Measurements from ENCODE around the gene MIOX. TPM values are rescaled to one million over a fixed set of nuclear protein-coding genes. Genes with fewer than 3 reads are reported as not detected.

The MIOX gene
- total and polyA plus RNA-seq, 9 of the 15 experiments (the other 6 are each of a cell fraction or from before 2014, with no cell fraction given) = 0.08 TPM; not detected in 8

DNA sequence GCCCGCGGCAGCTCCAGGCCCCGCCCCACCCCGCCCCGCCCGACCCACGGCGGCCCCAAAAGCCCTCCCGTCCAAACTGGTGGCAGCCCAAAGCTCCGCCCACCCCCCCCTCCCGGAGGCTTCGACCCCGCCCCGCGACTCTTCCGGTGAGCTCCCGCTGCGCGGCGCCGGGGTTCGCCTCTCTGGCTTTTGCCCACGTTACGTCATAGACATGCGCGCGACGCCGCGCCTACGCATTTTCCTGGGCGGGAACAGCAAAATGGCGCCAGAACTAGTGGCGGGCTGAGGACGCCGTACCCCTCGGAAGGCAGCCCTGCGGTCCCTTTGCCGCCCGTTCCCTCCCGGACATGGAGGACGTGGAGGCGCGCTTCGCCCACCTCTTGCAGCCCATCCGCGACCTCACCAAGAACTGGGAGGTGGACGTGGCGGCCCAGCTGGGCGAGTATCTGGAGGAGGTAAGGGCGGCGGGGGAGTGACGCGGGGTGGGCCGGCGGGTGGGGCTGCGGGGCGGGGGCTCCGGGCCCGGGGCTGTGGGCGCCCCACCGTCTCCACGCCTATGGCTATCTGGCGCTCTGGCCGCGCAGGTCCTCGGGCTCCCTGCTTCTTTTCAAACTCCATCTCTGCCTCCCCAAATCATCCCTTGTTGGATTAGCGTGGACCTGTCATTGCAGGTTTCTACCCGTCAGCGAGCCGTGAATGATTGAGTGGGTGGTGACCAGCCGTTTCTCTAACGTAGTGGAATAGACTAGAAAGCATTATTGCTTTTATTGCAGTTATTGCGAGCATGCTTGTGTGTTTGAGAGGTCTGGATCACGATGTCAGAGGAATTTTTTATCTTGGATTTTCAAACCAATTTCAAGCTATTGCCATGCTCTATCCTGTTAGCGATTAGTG, 21.6 kb downstream of the MIOX start, which contains the start of gene NCAPH2 (continued):
- TF ChIP-seq KDM4B (IDR thresholded peaks at IDR 0.05; ENCODE audit: borderline replicate concordance in 2 of 2, low read depth in 1 of 2) = peak in 1 of 2 experiments; percentile 28; a peak in 1 of 4 replicates
- TF ChIP-seq DNMT1 (IDR thresholded peaks at IDR 0.05) = no peak
- no peak for TF ChIP-seq CREBBP (IDR thresholded peaks at IDR 0.05; ENCODE audit: low read depth, low read length)
- TF ChIP-seq ZFPM2 (CRISPR knock-in tag; IDR thresholded peaks at IDR 0.05) = no peak
- TF ChIP-seq DACH1 (IDR thresholded peaks at IDR 0.05; ENCODE audit: partially characterized antibody) = peak; percentile 26
- TF ChIP-seq HOXB6 (CRISPR knock-in tag; IDR thresholded peaks at IDR 0.05; ENCODE audit: borderline replicate concordance) = no peak
- peak; percentile 99 for TF ChIP-seq SIN3B (IDR thresholded peaks at IDR 0.05; ENCODE audit: low read depth)
- TF ChIP-seq, protein P1, sequence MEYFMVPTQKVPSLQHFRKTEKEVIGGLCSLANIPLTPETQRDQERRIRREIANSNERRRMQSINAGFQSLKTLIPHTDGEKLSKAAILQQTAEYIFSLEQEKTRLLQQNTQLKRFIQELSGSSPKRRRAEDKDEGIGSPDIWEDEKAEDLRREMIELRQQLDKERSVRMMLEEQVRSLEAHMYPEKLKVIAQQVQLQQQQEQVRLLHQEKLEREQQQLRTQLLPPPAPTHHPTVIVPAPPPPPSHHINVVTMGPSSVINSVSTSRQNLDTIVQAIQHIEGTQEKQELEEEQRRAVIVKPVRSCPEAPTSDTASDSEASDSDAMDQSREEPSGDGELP (CRISPR knock-in tag; IDR thresholded peaks at IDR 0.05; ENCODE audit: borderline replicate concordance) = peak; percentile 90
- TF ChIP-seq ETS2 (tag; IDR thresholded peaks at IDR 0.05; ENCODE audit: borderline replicate concordance, poor library complexity, severe bottlenecking) = no peak
- TF ChIP-seq, protein P2, sequence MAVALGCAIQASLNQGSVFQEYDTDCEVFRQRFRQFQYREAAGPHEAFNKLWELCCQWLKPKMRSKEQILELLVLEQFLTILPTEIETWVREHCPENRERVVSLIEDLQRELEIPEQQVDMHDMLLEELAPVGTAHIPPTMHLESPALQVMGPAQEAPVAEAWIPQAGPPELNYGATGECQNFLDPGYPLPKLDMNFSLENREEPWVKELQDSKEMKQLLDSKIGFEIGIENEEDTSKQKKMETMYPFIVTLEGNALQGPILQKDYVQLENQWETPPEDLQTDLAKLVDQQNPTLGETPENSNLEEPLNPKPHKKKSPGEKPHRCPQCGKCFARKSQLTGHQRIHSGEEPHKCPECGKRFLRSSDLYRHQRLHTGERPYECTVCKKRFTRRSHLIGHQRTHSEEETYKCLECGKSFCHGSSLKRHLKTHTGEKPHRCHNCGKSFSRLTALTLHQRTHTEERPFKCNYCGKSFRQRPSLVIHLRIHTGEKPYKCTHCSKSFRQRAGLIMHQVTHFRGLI (CRISPR knock-in tag; IDR thresholded peaks at IDR 0.05) = no peak
- no peak for TF ChIP-seq SAFB2 (IDR thresholded peaks at IDR 0.05; ENCODE audit: borderline replicate concordance, low read depth, low read length, severe bottlenecking)
- TF ChIP-seq, protein P3, sequence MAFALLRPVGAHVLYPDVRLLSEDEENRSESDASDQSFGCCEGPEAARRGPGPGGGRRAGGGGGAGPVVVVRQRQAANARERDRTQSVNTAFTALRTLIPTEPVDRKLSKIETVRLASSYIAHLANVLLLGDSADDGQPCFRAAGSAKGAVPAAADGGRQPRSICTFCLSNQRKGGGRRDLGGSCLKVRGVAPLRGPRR (CRISPR knock-in tag; IDR thresholded peaks at IDR 0.05) = no peak
- TF ChIP-seq SMAD4 (CRISPR knock-in tag; conservative IDR thresholded peaks at IDR 0.05) = peak; percentile 57; the same call in 1 of the 2 replicates
- no peak for TF ChIP-seq MAFG (tag; conservative IDR thresholded peaks at IDR 0.05)
- TF ChIP-seq, protein P4, sequence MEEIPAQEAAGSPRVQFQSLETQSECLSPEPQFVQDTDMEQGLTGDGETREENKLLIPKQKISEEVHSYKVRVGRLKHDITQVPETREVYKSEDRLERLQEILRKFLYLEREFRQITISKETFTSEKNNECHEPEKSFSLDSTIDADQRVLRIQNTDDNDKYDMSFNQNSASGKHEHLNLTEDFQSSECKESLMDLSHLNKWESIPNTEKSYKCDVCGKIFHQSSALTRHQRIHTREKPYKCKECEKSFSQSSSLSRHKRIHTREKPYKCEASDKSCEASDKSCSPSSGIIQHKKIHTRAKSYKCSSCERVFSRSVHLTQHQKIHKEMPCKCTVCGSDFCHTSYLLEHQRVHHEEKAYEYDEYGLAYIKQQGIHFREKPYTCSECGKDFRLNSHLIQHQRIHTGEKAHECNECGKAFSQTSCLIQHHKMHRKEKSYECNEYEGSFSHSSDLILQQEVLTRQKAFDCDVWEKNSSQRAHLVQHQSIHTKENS (CRISPR knock-in tag; IDR thresholded peaks at IDR 0.05) = no peak
- peak; percentile 60 for TF ChIP-seq NFIC (IDR thresholded peaks at IDR 0.05)
- peak; percentile 88 for TF ChIP-seq TAF7 (tag; IDR thresholded peaks at IDR 0.05)
- peak; percentile 99 for TF ChIP-seq C11orf30 (IDR thresholded peaks at IDR 0.05; ENCODE audit: low read depth)
- peak; percentile 85 for TF ChIP-seq ATF1 (CRISPR knock-in tag; IDR thresholded peaks at IDR 0.05)
- peak; percentile 97 for TF ChIP-seq ATF1 (tag; IDR thresholded peaks at IDR 0.05)
- TF ChIP-seq, protein P5, sequence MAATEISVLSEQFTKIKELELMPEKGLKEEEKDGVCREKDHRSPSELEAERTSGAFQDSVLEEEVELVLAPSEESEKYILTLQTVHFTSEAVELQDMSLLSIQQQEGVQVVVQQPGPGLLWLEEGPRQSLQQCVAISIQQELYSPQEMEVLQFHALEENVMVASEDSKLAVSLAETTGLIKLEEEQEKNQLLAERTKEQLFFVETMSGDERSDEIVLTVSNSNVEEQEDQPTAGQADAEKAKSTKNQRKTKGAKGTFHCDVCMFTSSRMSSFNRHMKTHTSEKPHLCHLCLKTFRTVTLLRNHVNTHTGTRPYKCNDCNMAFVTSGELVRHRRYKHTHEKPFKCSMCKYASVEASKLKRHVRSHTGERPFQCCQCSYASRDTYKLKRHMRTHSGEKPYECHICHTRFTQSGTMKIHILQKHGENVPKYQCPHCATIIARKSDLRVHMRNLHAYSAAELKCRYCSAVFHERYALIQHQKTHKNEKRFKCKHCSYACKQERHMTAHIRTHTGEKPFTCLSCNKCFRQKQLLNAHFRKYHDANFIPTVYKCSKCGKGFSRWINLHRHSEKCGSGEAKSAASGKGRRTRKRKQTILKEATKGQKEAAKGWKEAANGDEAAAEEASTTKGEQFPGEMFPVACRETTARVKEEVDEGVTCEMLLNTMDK (IDR thresholded peaks at IDR 0.05; ENCODE audit: borderline replicate concordance, insufficient read depth, low read depth, low read length, poor library complexity, severe bottlenecking) = no peak
- no peak for TF ChIP-seq ADNP (tag; IDR thresholded peaks at IDR 0.05)
